Large intestine (tissue), 12 donors: Measurements from ENCODE around the gene ABCA13. TPM values are rescaled to one million over a fixed set of nuclear protein-coding genes. Genes with fewer than 3 reads are reported as not detected.
"Not testable (repeated sequence)": the region's sequence is repeated elsewhere in the genome, so short reads cannot be mapped to it uniquely, and the experiment has no call there.

ENCODE experiments used
- DNase-seq, 2 donors: peaks; one replicate each; pipeline versions ENCODE4 v3.0.0 to v3.0.0-alpha.2; 2013
- H3K27ac ChIP-seq: one replicate; pipeline ENCODE4 v1.5.1; 2013; ENCODE audit warnings: low read length
- H3K27me3 ChIP-seq: 2 replicates; pipeline ENCODE4 v1.6.1; 2013; ENCODE audit warnings: low read length; ENCODE audit not compliant: control insufficient read depth, insufficient read depth
- H3K36me3 ChIP-seq: 2 replicates; pipeline ENCODE4 v1.6.1; 2013; ENCODE audit warnings: low read length; ENCODE audit not compliant: control insufficient read depth, insufficient read depth
- H3K4me1 ChIP-seq: one replicate; pipeline ENCODE4 v1.6.1; 2013; ENCODE audit warnings: low read length; ENCODE audit not compliant: control insufficient read depth, insufficient read depth
- H3K4me3 ChIP-seq: one replicate; pipeline ENCODE4 v1.5.1; 2013; ENCODE audit warnings: low read length
- H3K9me3 ChIP-seq: one replicate; pipeline ENCODE4 v1.6.1; 2013; ENCODE audit warnings: mild to moderate bottlenecking, low read depth, low read length, moderate library complexity; ENCODE audit not compliant: control insufficient read depth
- WGBS: methylation state at CpG from one replicate; pipeline ENCODE4 v1.1.5; 2013; ENCODE audit warnings: low lambda C conversion rate; ENCODE audit not compliant: insufficient coverage; 5-methylcytosine and 5-hydroxymethylcytosine counted together
- long read RNA-seq, 11 donors: transcript quantifications; one replicate each; lab custom pipeline, GENCODE V29; 2026
- polyA plus RNA-seq: library from polyadenylated mRNA; unstranded; fragments of 120-200 nt; gene quantifications from one replicate; pipeline ENCODE4 v1.2.1, GENCODE V29; 2013

Gene ABCA13
- 0.28 TPM for polyA plus RNA-seq
- long read RNA-seq, donor 1, result 0 reads
- long read RNA-seq, donor 2, result 0 reads
- long read RNA-seq, donor 3, result 0 reads
- long read RNA-seq, donor 4, result 0 reads
- long read RNA-seq, donor 5, result 0 reads
- long read RNA-seq, donor 6, result 0 reads
- long read RNA-seq, donor 7, result 0 reads
- long read RNA-seq, donor 8, result 0 reads
- long read RNA-seq, donor 9, result 0 reads
- long read RNA-seq, donor 10, result 0 reads
- long read RNA-seq, donor 11, result 0 reads

GRCh38 chr7:48171202-48171601 is at the start of gene ABCA13:
TSS of gene ABCA13 (plus strand) at chr7:48171458. CDS start at chr7:48171484, 26 bp downstream.
- no peak within 1 kb of the TSS for H3K27ac ChIP-seq
- H3K36me3 ChIP-seq, result no peaks in the 10 kb centered on the region
- no peaks in the 10 kb centered on the region for H3K9me3 ChIP-seq
- H3K4me1 ChIP-seq, result no peaks in the 10 kb centered on the region
- no peak within 1 kb of the TSS for H3K4me3 ChIP-seq
- no CpG with 5 or more reads among the region's 4 CpGs for WGBS
- no peaks in the 10 kb centered on the region for H3K27me3 ChIP-seq
- no peak for DNase-seq

GRCh38 chr7:48126037-48126436 is 45.2 kb upstream of the ABCA13 start:
- 96% methylated on average over 2 of the region's 2 CpGs for WGBS
- Histone ChIP-seq H3K4me3 (no peak overlapping the region), H3K27ac (no peak overlapping the region), H3K27me3 (no peaks in the 10 kb centered on the region), H3K4me1 (no peaks in the 10 kb centered on the region), H3K9me3 (peaks cover 5% of the 10 kb centered on the region), H3K36me3 (no peaks in the 10 kb centered on the region)
- DNase-seq, result no peak

- Histone ChIP-seq H3K4me3 (no peak overlapping the region), H3K27ac (no peak overlapping the region), H3K4me1 (no peaks in the 10 kb centered on the region), H3K36me3 (no peaks in the 10 kb centered on the region), H3K27me3 (no peaks in the 10 kb centered on the region), H3K9me3 (peaks cover 5% of the 10 kb centered on the region)
- no peak for DNase-seq
Measured at GRCh38 chr7:48130658-48131108, 40.6 kb upstream of the ABCA13 start.

GRCh38 chr7:48132792-48133191 is 38.5 kb upstream of the ABCA13 start:
- no peak for DNase-seq
- no peaks in the 10 kb centered on the region for H3K27me3 ChIP-seq
- H3K9me3 ChIP-seq, result no peaks in the 10 kb centered on the region
- H3K4me1 ChIP-seq, result no peaks in the 10 kb centered on the region
- H3K4me3 ChIP-seq, result no peak overlapping the region
- no peaks in the 10 kb centered on the region for H3K36me3 ChIP-seq
- H3K27ac ChIP-seq, result no peak overlapping the region

- H3K36me3 ChIP-seq, result no peaks in the 10 kb centered on the region
- no peak overlapping the region for H3K27ac ChIP-seq
- no peak overlapping the region for H3K4me3 ChIP-seq
- WGBS, result 89% methylated on average over 1 of the region's 3 CpGs
- H3K27me3 ChIP-seq, result no peaks in the 10 kb centered on the region
- no peak for DNase-seq
- H3K9me3 ChIP-seq, result peaks cover 12% of the 10 kb centered on the region
- H3K4me1 ChIP-seq, result peaks cover 14% of the 10 kb centered on the region
Measured at GRCh38 chr7:48139459-48139858, 31.8 kb upstream of the ABCA13 start.

GRCh38 chr7:48140001-48140681 is 31.1 kb upstream of the ABCA13 start:
- Histone ChIP-seq H3K4me3 (no peak overlapping the region), H3K36me3 (no peaks in the 10 kb centered on the region), H3K27ac (peak overlapping the region; percentile 26), H3K9me3 (peaks cover 19% of the 10 kb centered on the region), H3K27me3 (no peaks in the 10 kb centered on the region), H3K4me1 (peaks cover 16% of the 10 kb centered on the region)
- WGBS, result 65% methylated on average over 5 of the region's 7 CpGs
- DNase-seq, result peak in 1 of 2 donors; percentile 39

- H3K27ac ChIP-seq, result no peak overlapping the region
Measured at GRCh38 chr7:48141521-48141920, 29.7 kb upstream of the ABCA13 start.

GRCh38 chr7:48144291-48144768 is 26.9 kb upstream of the ABCA13 start:
- no CpG with 5 or more reads among the region's 4 CpGs for WGBS
- H3K4me1 ChIP-seq, result peaks cover 30% of the 10 kb centered on the region
- H3K36me3 ChIP-seq, result no peaks in the 10 kb centered on the region
- peak overlapping the region; percentile 68 for H3K27ac ChIP-seq
- no peak overlapping the region for H3K4me3 ChIP-seq
- H3K27me3 ChIP-seq, result no peaks in the 10 kb centered on the region
- peak; percentile 87 to 94 for DNase-seq
- peaks cover 27% of the 10 kb centered on the region for H3K9me3 ChIP-seq

More at GRCh38 chr7:48141521-48141920, 29.7 kb upstream of the ABCA13 start:
- WGBS, result no CpG with 5 or more reads among the region's 1 CpG
- Histone ChIP-seq H3K9me3 (peaks cover 27% of the 10 kb centered on the region), H3K36me3 (no peaks in the 10 kb centered on the region), H3K27me3 (no peaks in the 10 kb centered on the region), H3K4me3 (no peak overlapping the region), H3K4me1 (peaks cover 16% of the 10 kb centered on the region)
- DNase-seq, result no peak

- H3K4me1 ChIP-seq, result peaks cover 26% of the 10 kb centered on the region
- no peaks in the 10 kb centered on the region for H3K27me3 ChIP-seq
- H3K9me3 ChIP-seq, result peaks cover 25% of the 10 kb centered on the region
- WGBS, result no CpG with 5 or more reads among the region's 4 CpGs
- DNase-seq, result peak; percentile 33 to 77
- no peaks in the 10 kb centered on the region for H3K36me3 ChIP-seq
- no peak overlapping the region for H3K4me3 ChIP-seq
- H3K27ac ChIP-seq, result peak overlapping the region; percentile 75
Measured at GRCh38 chr7:48147078-48147591, 24.1 kb upstream of the ABCA13 start.

GRCh38 chr7:48147690-48148089 is 23.6 kb upstream of the ABCA13 start:
- peak overlapping the region; percentile 75 for H3K27ac ChIP-seq
- H3K27me3 ChIP-seq, H3K4me3 ChIP-seq, H3K36me3 ChIP-seq, DNase-seq: not testable (repeated sequence)
- H3K4me1 ChIP-seq, result peaks cover 26% of the 10 kb centered on the region
- peaks cover 21% of the 10 kb centered on the region for H3K9me3 ChIP-seq
- no CpG with 5 or more reads among the region's 7 CpGs for WGBS
